ENCODE data around the gene LCE1A. TPM values are rescaled to one million over a fixed set of nuclear protein-coding genes. Genes with fewer than 3 reads are reported as not detected.

Gene LCE1A, protein sequence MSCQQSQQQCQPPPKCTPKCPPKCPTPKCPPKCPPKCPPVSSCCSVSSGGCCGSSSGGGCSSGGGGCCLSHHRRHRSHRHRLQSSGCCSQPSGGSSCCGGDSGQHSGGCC
- not detected in 2 replicates for polyA plus RNA-seq (2012; rRNA removed)
- polyA plus RNA-seq (2012; cell fraction: cytosol; rRNA removed) = not detected in 2 replicates
- polyA plus RNA-seq (2012; cell fraction: nucleus; rRNA removed) = not detected in 2 replicates

DNA sequence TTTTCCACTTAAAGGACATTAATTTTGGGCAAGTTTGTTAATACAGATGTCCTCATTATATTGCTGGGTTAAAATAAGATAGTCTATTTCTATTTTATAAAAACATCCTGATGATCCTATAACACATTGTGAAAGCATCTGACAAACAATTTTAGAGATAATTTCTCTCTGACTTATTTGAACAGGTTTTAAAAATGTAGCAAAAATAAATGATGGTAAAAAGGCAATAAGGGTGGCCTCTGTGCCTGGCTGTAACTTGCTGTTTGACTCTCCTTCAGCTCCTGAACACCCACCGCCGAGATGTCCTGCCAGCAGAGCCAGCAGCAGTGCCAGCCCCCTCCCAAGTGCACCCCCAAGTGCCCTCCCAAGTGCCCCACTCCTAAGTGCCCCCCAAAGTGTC, at the start of gene LCE1A:
Gene LCE1A (plus strand): TSS at position 301 of the 400 bp plus-strand sequence. CDS start 0 bp downstream, at position 301.
- no peak for DNase-seq
- Histone ChIP-seq H3K9me2 (no peaks in the 10 kb centered on the region), H3K27ac (ENCODE audit: low read depth in 2 of 2, low read length in 1 of 2) (no peak within 1 kb of the TSS), H3K4me1 (ENCODE audit: control insufficient read depth in 1 of 2, insufficient read depth in 2 of 2, low read depth in 1 of 2, low read length in 1 of 2) (no peaks in the 10 kb centered on the region; a peak in 1 of 4 replicates), H3K4me3 (ENCODE audit: low read depth in 2 of 2, low read length in 1 of 2) (no peak within 1 kb of the TSS), H3K4me2 (no peak within 1 kb of the TSS), H3K79me2 (ENCODE audit: insufficient read depth) (no peaks in the 10 kb centered on the region), H3K9ac (no peak within 1 kb of the TSS), H3F3A (replicated peaks; ENCODE audit: insufficient read depth) (no peaks in the 10 kb centered on the region), H4K20me1 (ENCODE audit: insufficient read depth) (no peaks in the 10 kb centered on the region), H2AFZ (ENCODE audit: low read depth) (no peak within 1 kb of the TSS), H3K9me3 (no peaks in the 10 kb centered on the region), H3K27me3 (ENCODE audit: insufficient read depth) (peaks cover 7% of the 10 kb centered on the region; the same call in 1 of the 2 replicates), H3K36me3 (replicated peaks in 1 of 2; ENCODE audit: control insufficient read depth in 1 of 2, insufficient read depth in 2 of 2, low read length in 1 of 2) (no peaks in the 10 kb centered on the region)
- 0% methylated on average over 2 of the region's 2 CpGs for WGBS (ENCODE audit: low lambda C conversion rate)
- ChIA-PET POLR2A (no interaction called here), CTCF (no interaction called here)
- TF ChIP-seq, protein P1, sequence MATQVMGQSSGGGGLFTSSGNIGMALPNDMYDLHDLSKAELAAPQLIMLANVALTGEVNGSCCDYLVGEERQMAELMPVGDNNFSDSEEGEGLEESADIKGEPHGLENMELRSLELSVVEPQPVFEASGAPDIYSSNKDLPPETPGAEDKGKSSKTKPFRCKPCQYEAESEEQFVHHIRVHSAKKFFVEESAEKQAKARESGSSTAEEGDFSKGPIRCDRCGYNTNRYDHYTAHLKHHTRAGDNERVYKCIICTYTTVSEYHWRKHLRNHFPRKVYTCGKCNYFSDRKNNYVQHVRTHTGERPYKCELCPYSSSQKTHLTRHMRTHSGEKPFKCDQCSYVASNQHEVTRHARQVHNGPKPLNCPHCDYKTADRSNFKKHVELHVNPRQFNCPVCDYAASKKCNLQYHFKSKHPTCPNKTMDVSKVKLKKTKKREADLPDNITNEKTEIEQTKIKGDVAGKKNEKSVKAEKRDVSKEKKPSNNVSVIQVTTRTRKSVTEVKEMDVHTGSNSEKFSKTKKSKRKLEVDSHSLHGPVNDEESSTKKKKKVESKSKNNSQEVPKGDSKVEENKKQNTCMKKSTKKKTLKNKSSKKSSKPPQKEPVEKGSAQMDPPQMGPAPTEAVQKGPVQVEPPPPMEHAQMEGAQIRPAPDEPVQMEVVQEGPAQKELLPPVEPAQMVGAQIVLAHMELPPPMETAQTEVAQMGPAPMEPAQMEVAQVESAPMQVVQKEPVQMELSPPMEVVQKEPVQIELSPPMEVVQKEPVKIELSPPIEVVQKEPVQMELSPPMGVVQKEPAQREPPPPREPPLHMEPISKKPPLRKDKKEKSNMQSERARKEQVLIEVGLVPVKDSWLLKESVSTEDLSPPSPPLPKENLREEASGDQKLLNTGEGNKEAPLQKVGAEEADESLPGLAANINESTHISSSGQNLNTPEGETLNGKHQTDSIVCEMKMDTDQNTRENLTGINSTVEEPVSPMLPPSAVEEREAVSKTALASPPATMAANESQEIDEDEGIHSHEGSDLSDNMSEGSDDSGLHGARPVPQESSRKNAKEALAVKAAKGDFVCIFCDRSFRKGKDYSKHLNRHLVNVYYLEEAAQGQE (IDR thresholded peaks at IDR 0.05; ENCODE audit: low read depth, low read length) = no peak
- TF ChIP-seq MAX (IDR thresholded peaks at IDR 0.05; ENCODE audit: low read depth) (no peak), TAF1 (IDR thresholded peaks at IDR 0.05; ENCODE audit: borderline replicate concordance, low read depth, low read length) (no peak), FOXJ3 (CRISPR knock-in tag; IDR thresholded peaks at IDR 0.05) (no peak), RCOR1 (IDR thresholded peaks at IDR 0.05; ENCODE audit: low read length) (no peak), FOSL2 (IDR thresholded peaks at IDR 0.05; ENCODE audit: borderline replicate concordance, low read depth) (no peak), GABPA (IDR thresholded peaks at IDR 0.05; ENCODE audit: low read depth) (no peak), RFX5 (IDR thresholded peaks at IDR 0.05; ENCODE audit: low read length) (no peak), RXRA (IDR thresholded peaks at IDR 0.05; ENCODE audit: borderline replicate concordance, low read depth) (no peak), FOXM1 (IDR thresholded peaks at IDR 0.05; ENCODE audit: low read depth) (no peak), MEF2A (IDR thresholded peaks at IDR 0.05; ENCODE audit: borderline replicate concordance, low read depth) (no peak), SIN3A (IDR thresholded peaks at IDR 0.05; ENCODE audit: borderline replicate concordance, low read depth, low read length) (no peak), RAD21 (IDR thresholded peaks at IDR 0.05; ENCODE audit: low read length) (no peak), GATA2 (CRISPR knock-in tag; IDR thresholded peaks at IDR 0.05) (no peak), MXI1 (IDR thresholded peaks at IDR 0.05; ENCODE audit: low read depth, low read length) (no peak), USF1 (IDR thresholded peaks at IDR 0.05; ENCODE audit: borderline replicate concordance, low read depth) (no peak)
- TF ChIP-seq, protein P2, sequence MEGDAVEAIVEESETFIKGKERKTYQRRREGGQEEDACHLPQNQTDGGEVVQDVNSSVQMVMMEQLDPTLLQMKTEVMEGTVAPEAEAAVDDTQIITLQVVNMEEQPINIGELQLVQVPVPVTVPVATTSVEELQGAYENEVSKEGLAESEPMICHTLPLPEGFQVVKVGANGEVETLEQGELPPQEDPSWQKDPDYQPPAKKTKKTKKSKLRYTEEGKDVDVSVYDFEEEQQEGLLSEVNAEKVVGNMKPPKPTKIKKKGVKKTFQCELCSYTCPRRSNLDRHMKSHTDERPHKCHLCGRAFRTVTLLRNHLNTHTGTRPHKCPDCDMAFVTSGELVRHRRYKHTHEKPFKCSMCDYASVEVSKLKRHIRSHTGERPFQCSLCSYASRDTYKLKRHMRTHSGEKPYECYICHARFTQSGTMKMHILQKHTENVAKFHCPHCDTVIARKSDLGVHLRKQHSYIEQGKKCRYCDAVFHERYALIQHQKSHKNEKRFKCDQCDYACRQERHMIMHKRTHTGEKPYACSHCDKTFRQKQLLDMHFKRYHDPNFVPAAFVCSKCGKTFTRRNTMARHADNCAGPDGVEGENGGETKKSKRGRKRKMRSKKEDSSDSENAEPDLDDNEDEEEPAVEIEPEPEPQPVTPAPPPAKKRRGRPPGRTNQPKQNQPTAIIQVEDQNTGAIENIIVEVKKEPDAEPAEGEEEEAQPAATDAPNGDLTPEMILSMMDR (IDR thresholded peaks at IDR 0.05) = no peak
- TF ChIP-seq, protein P3, sequence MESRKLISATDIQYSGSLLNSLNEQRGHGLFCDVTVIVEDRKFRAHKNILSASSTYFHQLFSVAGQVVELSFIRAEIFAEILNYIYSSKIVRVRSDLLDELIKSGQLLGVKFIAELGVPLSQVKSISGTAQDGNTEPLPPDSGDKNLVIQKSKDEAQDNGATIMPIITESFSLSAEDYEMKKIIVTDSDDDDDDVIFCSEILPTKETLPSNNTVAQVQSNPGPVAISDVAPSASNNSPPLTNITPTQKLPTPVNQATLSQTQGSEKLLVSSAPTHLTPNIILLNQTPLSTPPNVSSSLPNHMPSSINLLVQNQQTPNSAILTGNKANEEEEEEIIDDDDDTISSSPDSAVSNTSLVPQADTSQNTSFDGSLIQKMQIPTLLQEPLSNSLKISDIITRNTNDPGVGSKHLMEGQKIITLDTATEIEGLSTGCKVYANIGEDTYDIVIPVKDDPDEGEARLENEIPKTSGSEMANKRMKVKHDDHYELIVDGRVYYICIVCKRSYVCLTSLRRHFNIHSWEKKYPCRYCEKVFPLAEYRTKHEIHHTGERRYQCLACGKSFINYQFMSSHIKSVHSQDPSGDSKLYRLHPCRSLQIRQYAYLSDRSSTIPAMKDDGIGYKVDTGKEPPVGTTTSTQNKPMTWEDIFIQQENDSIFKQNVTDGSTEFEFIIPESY (IDR thresholded peaks at IDR 0.05; ENCODE audit: borderline replicate concordance, low read depth) = no peak
- TF ChIP-seq, protein P4, sequence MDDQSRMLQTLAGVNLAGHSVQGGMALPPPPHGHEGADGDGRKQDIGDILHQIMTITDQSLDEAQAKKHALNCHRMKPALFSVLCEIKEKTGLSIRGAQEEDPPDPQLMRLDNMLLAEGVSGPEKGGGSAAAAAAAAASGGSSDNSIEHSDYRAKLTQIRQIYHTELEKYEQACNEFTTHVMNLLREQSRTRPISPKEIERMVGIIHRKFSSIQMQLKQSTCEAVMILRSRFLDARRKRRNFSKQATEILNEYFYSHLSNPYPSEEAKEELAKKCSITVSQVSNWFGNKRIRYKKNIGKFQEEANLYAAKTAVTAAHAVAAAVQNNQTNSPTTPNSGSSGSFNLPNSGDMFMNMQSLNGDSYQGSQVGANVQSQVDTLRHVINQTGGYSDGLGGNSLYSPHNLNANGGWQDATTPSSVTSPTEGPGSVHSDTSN (IDR thresholded peaks at IDR 0.05) = no peak
